DMS53 treated with DMSO at 0.1 percent for 48 hours (cell line): Measurements from ENCODE around the gene ESRP2.

ENCODE experiments used
- DNase-seq: peaks from one replicate; lab custom pipeline; 2025; ENCODE audit not compliant: unreplicated experiment; lab: John Stamatoyannopoulos, UW

The ESRP2 gene

DNA sequence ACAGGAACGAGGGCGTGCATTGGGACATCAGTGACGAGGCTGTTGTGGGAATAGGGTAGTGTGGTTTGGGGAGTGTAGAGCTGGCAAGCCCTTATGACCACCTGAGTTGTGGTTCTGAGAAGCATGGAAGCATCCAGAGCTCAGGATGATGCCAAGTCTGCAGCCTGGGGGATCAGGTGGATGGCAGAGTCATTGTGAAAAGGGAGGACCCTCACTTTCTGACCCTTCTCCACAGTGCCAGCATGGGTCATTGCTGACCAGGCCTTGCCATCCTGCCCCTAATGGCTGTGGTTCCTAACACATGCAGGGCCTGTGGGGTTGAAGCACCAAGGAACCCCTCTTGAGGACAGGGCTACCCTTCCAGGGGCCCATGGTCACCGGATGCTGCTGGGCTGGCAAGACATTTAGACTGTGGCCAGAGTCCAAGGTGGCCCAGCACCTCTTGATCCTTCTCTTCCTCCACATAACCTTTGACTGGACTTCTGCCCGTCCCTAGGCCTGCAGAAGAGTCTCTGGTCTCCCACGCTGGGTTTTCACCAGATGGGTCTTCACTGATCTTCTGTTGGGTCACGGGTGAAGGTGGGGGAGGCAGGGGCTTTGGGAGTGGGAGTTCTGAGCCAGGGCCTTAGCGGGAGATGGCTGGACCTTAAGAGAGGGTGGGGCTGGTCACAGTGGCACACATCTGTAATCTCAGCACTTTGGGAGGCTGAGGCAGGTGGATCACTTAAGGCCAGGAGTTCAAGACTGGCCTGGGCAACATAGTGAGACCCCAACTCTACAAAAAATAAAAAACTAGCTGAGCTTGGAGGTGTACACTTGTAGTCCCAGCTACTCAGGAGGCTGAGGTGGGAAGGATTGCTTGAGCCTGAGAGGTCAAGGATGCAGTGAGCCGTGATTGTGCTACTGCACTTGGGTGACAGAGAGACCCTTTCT lies 7.3 kb upstream of the ESRP2 start:
- no peak for DNase-seq

- no peak for DNase-seq
These were observed 6.2 kb upstream of the ESRP2 start for GRCh38 chr16:68242085-68242484.

- no peak for DNase-seq
These were observed 2.1 kb upstream of the ESRP2 start for GRCh38 chr16:68238029-68238345.

DNA sequence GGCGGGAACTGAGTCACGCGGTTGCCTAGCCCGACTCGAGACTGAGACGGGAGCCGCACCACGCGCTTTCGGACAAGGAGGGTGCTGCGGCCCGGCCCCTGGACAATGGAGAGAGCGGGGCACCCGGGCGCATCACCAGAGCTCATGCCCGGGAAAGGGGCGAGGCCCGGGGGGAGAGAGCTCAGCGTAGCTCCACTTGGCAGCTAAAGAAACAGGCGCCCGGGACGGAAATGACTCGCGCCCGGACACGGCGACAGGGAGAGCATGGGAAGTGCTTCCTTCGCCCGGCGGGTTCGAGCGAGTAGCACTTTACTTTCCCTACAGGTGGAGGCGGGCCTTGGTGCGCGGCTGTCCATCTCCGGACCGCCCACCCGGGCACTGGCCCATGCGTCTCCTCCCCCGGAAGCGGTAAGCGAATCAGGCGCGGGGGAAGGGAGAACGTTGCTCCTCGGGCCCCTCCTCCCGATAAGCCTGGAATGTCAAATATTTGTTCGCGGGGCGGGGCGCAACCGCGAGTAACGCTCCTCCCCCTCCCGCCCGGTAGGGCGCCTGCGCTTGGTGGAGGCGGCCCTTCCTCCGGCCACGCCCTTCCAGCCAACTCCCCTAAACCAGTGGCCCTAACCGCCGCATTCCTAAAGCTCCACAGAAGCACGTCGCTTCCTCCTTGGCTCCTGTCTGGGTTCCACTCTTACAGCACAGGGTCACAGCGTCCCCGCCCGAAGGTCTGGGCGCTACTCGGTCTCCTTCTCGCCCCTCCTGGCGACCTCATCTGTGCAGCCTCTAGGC lies 1.5 kb upstream of the ESRP2 start:
- DNase-seq = peak; percentile 93

GRCh38 chr16:68236826-68237242 lies 907 bp upstream of the ESRP2 start:
- DNase-seq = no peak

GRCh38 chr16:68236137-68236825 lies 354 bp upstream of the ESRP2 start:
- peak; percentile 85 for DNase-seq

GRCh38 chr16:68235108-68235886 lies 630 bp downstream of the ESRP2 start:
- peak; percentile 22 for DNase-seq

DNA sequence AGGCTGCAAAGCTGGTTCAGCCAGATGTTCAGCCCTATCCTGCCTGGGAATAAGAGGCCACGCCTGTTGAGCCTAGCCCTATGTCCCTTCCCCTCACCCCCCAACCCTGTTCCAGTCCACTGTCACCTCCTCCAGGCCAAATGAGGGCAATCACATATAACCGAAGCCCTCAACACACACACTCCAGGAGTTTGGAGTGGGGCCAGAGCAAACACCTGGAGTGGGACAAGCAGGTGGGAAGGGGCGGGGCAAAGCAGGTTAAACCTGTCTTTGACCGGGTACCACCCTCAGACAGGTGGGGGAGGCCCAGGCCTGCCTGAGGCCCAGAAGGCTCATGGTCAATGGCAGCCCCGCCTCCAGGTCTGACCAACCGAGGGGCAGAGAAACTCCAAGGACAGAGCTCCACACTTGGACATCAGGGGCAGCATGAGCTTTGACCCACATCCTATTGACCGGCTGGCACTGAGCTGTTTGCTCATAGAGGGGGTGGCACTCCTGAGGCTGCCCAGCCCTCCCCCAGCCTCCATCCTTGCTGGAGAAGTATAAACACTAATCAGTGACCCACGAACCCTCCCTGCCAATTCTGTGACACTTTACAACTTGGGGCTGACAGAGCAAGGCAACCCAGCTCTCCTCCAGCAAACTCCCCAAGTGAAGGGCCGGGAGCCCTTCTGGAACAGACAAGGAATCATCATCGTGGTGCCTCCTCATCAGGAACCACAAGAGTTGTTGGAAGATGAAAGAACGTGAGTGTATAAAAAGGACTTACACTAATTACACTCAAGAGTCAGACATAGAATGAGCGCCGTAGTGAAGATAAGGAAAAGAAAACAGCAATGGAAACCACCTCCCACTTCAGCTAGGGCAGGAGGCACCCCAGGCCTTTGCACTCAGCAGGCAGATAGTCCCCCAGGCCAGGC lies 1.5 kb downstream of the ESRP2 start:
- peak; percentile 93 for DNase-seq

- DNase-seq = no peak
These were observed 2.1 kb downstream of the ESRP2 start for GRCh38 chr16:68233835-68234187.

- no peak for DNase-seq
These were observed 2.7 kb downstream of the ESRP2 start for GRCh38 chr16:68233085-68233834.

DNA sequence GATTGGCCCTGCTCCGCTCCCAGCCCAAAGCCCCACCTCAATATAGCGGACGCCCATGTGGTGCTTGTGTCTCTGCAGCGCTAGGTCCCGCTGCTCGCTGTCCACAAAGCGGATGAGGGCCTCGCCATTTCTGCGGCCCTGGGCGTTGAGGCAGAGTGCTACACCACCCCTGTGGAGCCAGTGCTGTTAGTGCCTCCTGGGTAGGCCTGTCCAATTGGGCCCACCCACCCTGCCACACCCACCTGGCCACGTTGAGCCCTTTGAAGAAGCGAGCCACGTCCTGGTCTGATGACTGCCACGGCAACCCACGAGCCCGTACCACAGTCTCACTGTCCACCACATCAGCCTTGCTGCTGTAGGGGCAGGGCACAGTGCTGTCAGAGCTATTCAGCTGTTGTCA lies 3.6 kb downstream of the ESRP2 start:
- no peak for DNase-seq

- DNase-seq = no peak
These were observed 4.4 kb downstream of the ESRP2 start for GRCh38 chr16:68231384-68232136.

GRCh38 chr16:68230956-68231355 lies 5.0 kb downstream of the ESRP2 start:
- DNase-seq = no peak

- DNase-seq = no peak
These were observed 5.8 kb downstream of the ESRP2 start for GRCh38 chr16:68230176-68230571.

DNA sequence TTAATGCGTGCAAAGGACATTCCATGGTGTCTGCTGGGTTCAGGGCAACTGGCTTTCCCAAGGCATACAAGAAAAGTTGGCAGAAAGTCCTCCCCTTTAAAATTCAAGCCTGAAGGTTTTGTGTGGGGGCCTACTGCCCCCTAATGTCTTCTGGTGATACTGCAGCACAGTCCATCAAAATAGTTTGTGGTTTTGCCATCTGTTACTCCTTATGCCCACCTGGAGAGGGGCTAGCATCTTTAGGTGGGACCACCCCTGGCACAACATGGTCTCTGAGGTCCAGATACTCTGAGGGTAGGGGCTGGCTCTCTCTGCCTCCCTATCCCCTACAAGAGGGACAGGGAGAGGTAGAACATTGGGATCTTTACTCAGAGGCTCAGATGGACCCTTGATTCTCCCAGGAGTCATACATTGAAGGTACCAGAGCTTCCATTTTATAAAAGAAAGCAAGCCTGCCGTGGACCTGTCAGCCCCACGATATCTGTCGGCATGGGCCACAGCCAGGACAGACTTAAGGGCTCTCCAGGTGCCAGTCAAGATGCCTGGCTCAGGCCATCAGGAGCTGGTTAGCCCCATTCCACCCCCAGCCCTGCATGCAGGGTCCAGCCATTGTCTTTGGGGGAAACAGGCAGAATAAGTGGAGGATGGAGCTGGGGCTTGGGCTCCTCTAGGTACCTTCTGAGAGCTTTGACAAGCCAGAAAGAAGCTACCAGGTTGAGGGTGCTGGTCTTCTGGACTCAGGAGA lies 6.3 kb downstream of the ESRP2 start:
- DNase-seq = peak; percentile 29

DNA sequence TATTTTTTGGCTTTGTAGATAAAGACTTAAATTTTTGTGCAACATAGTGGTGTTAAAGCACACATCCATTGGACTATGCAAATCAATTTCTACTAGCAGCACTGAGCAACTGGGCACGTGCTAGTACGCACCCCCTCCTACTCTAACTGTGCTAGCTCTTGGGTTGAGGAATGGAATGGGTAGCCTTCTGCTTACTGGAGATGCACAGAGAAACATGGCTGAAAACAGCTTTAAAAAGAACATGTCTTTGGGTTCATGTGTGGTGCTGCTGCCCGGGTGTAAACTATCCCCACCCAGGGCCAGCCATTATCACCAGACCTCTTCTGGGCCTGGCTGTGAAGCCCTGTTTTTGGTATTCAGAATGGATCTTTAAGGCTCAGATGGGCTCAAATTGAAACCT lies 7.3 kb downstream of the ESRP2 start:
- DNase-seq = no peak

- peak; percentile 16 for DNase-seq
These were observed 7.9 kb downstream of the ESRP2 start for GRCh38 chr16:68227850-68228553.
